K562 (cell line): Measurements from ENCODE around the gene PRKG1. TPM values are rescaled to one million over a fixed set of nuclear protein-coding genes. Genes with fewer than 3 reads are reported as not detected.

Source experiments
- ATAC-seq: fragments of 200-7000 bp; cut with Tn5 transposase; 3 replicates; pipeline ENCODE4 v1.9.1; 2020; ENCODE audit warnings: moderate library complexity
- BruUV-seq: library from RNA; stranded (reverse); fragments of 400-500 nt; replicated peaks from 2 replicates; lab custom pipeline; 2021; lab: Mats Ljungman, UMichigan
- CTCF ChIA-PET: fragments of 300-600 bp; formaldehyde crosslinking; extraction: SDS; loops from one replicate; lab custom pipeline; 2021; ENCODE audit warnings: low intra/inter-chr PET ratio; lab: Yijun Ruan, JAX
- POLR2A ChIA-PET: fragments of 300-600, 350-650 bp; sonication (Branson Sonifier 250); formaldehyde crosslinking; extraction: SDS; loops from one replicate; lab custom pipeline; 2021; ENCODE audit warnings: antibody characterized with exemption, inconsistent platforms; lab: Yijun Ruan, JAX
- DNase-seq, 4 experiments: peaks; one replicate each; pipeline versions ENCODE4 v3.0.0 to v3.0.0-alpha.2; 2011 to 2018; ENCODE audit warnings: low spot score in 3 of 4, mixed read lengths in 3 of 4; ENCODE audit errors: extremely low read depth in 1 of 4
- FAIRE-seq: peaks from 2 replicates; lab custom pipeline; 2011; peaks lifted over from hg19 to GRCh38; lab: Jason Lieb, UNC
- H2AFZ ChIP-seq: 2 replicates; pipeline ENCODE4 v1.6.0; 2011; ENCODE audit warnings: low read depth, low read length, control low read depth, inconsistent platforms
- H3K27ac ChIP-seq: fragments of 200-600 bp; 3 replicates; pipeline ENCODE4 v1.8.0; 2011; ENCODE audit warnings: low read depth, mild to moderate bottlenecking, control low read depth, inconsistent platforms, low read length, moderate library complexity, mixed read lengths; ENCODE audit errors: extremely low read depth
- H3K27me3 ChIP-seq, 2 experiments: fragments of 300-600 bp in 1 of 2; 2 replicates in 1 of 2; 3 replicates in 1 of 2; pipeline versions ENCODE4 v1.6.0 to v1.8.0; 2011; ENCODE audit warnings: inconsistent platforms in 2 of 2, low read length in 2 of 2, mild to moderate bottlenecking in 1 of 2, mixed read lengths in 1 of 2, moderate library complexity in 1 of 2; ENCODE audit not compliant: control insufficient read depth in 2 of 2, insufficient read depth in 2 of 2
- H3K36me3 ChIP-seq: fragments of 300-600 bp; 3 replicates; pipeline ENCODE4 v1.8.0; 2011; ENCODE audit warnings: mild to moderate bottlenecking, low read length, inconsistent platforms; ENCODE audit not compliant: control insufficient read depth, insufficient read depth
- H3K4me1 ChIP-seq, 2 experiments: fragments of 200-600 bp in 1 of 2; replicated peaks in 1 of 2; 2 replicates in 1 of 2; 3 replicates in 1 of 2; pipeline versions ENCODE4 v1.5.1 to v1.8.0; 2011; ENCODE audit warnings: inconsistent platforms in 2 of 2, low read length in 2 of 2, mild to moderate bottlenecking in 1 of 2, mixed read lengths in 1 of 2, moderate library complexity in 1 of 2; ENCODE audit not compliant: control insufficient read depth in 2 of 2, insufficient read depth in 2 of 2
- H3K4me2 ChIP-seq: 2 replicates; pipeline ENCODE4 v1.6.1; 2011; ENCODE audit warnings: low read length, control low read depth, inconsistent platforms, mixed read lengths; ENCODE audit not compliant: insufficient read depth
- H3K4me3 ChIP-seq: fragments of 200-600 bp; sonication (generic), shearing (Covaris generic); 2 replicates; pipeline ENCODE4 v1.5.1; 2016; ENCODE audit warnings: control low read depth, inconsistent platforms
- H3K79me2 ChIP-seq: fragments of 200-600 bp; 3 replicates; pipeline ENCODE4 v1.8.0; 2011; ENCODE audit warnings: low read length, inconsistent platforms; ENCODE audit not compliant: control insufficient read depth, insufficient read depth
- H3K9ac ChIP-seq, 2 experiments: 2 replicates each; pipeline versions ENCODE4 v1.6.0 to v1.6.1; 2011; ENCODE audit warnings: low read depth in 2 of 2, low read length in 2 of 2, control low read depth in 1 of 2, inconsistent platforms in 1 of 2, mild to moderate bottlenecking in 1 of 2, mixed read lengths in 1 of 2; ENCODE audit not compliant: insufficient read depth in 1 of 2
- H3K9me1 ChIP-seq: one replicate; pipeline ENCODE4 v1.6.0; 2011; ENCODE audit warnings: inconsistent platforms, mild to moderate bottlenecking, low read length, moderate library complexity; ENCODE audit not compliant: control insufficient read depth, insufficient read depth
- H3K9me3 ChIP-seq: replicated peaks from 2 replicates; pipeline ENCODE4 v1.5.1; 2011; ENCODE audit warnings: low read depth, low read length, inconsistent platforms; ENCODE audit not compliant: control insufficient read depth, insufficient read depth
- H4K20me1 ChIP-seq: replicated peaks from 2 replicates; pipeline ENCODE4 v1.6.1; 2011; ENCODE audit warnings: low read length, inconsistent platforms, mixed read lengths; ENCODE audit not compliant: control insufficient read depth, insufficient read depth
- CBFA2T2 ChIP-seq: fragments of 450-650 bp; conservative IDR thresholded peaks from 2 replicates; pipeline ENCODE4 v1.6.1; 2017; ENCODE audit warnings: mild to moderate bottlenecking
- HEY1 ChIP-seq: fragments of 250-450 bp; sonication (Bioruptor Pico); IDR thresholded peaks from 2 replicates; pipeline ENCODE4 v1.5.0; 2020; ENCODE audit warnings: mild to moderate bottlenecking, moderate library complexity, borderline replicate concordance
- HMBOX1 ChIP-seq: sonication (generic); IDR thresholded peaks from 2 replicates; pipeline ENCODE4 v1.6.1; 2016
- KLF13 ChIP-seq: fragments of 450-650 bp; IDR thresholded peaks from 2 replicates; pipeline ENCODE4 v1.6.1; 2016; ENCODE audit warnings: missing genetic modification characterization, low read depth, mild to moderate bottlenecking, missing compliant biosample characterization, moderate library complexity, borderline replicate concordance
- MAFF ChIP-seq: IDR thresholded peaks from 2 replicates; pipeline ENCODE4 v1.6.1; 2012; ENCODE audit warnings: low read length, improper control_type of control experiment
- MXI1 ChIP-seq: IDR thresholded peaks from 2 replicates; pipeline ENCODE4 v1.6.1; 2011; ENCODE audit warnings: low read depth, mild to moderate bottlenecking, improper control_type of control experiment, low read length
- PBX2 ChIP-seq, 2 experiments: IDR thresholded peaks in 1 of 2; conservative IDR thresholded peaks in 1 of 2; 2 replicates each; pipeline ENCODE4 v1.6.1; 2016; ENCODE audit warnings: low read depth in 2 of 2, mild to moderate bottlenecking in 1 of 2, missing compliant biosample characterization in 1 of 2, missing genetic modification characterization in 1 of 2, moderate library complexity in 1 of 2
- PKNOX1 ChIP-seq: fragments of 450-650 bp; IDR thresholded peaks from 2 replicates; pipeline ENCODE4 v1.6.1; 2016
- TFE3 ChIP-seq: fragments of 450-650 bp; formaldehyde crosslinking; IDR thresholded peaks from 2 replicates; pipeline ENCODE4 v1.4.0; 2020; ENCODE audit warnings: mild to moderate bottlenecking, mixed read lengths
- ZNF398 ChIP-seq: fragments of 250-450 bp; sonication (Bioruptor Pico); IDR thresholded peaks from 2 replicates; pipeline ENCODE4 v1.8.0; 2021; ENCODE audit warnings: moderate library complexity, mild to moderate bottlenecking, inconsistent platforms
- WGBS: fragments of 100-300 bp; shearing (Covaris generic); methylation state at CpG from one replicate; pipeline ENCODE4 v1.1.6; 2016; ENCODE audit warnings: low coverage, mixed read lengths; ENCODE audit not compliant: insufficient coverage; ENCODE audit errors: missing lambda C conversion rate; 5-methylcytosine and 5-hydroxymethylcytosine counted together
- in situ Hi-C: fragments of 300-500 bp; cut with MboI; formaldehyde crosslinking; loops from 4 replicates; pipeline ENCODE4 v1.15.0; 2018; ENCODE audit warnings: inconsistent platforms, mixed read lengths
- intact Hi-C: fragments of 100-400 bp; cut with micrococcal nuclease; formaldehyde crosslinking; loops from 2 replicates; pipeline ENCODE4 v1.14.2; 2022
- polyA plus RNA-seq, 8 experiments: library from polyadenylated mRNA; depleted of rRNA in 4 of 8; stranded (reverse) in 5 of 8; unstranded in 3 of 8; fragments of >200 nt; fragmentation: Nextera tagmentation in 2 of 8; fragmentation: Illumina TruSeq in 1 of 8; extraction: Ambion mirVana in 2 of 8; extraction: Trizol in 1 of 8; gene quantifications; 2 replicates each; pipeline versions ENCODE4 v1.2.1 to v1.2.3, GENCODE V29; 2011 to 2014; ENCODE audit warnings: inconsistent platforms in 1 of 8, missing spikeins in 1 of 8
- total RNA-seq, 7 experiments: library from RNA; depleted of rRNA in 6 of 7; stranded (reverse); fragments of >200 nt in 6 of 7; fragmentation: Illumina TruSeq in 2 of 7; extraction: Trizol in 2 of 7; gene quantifications; 2 replicates each; pipeline versions ENCODE4 v1.2.1 to v1.2.3, GENCODE V29; 2011 to 2021; ENCODE audit warnings: low replicate concordance in 1 of 7

The PRKG1 gene
- total and polyA plus RNA-seq, 9 of the 15 experiments (the other 6 are each of a cell fraction or from before 2014, with no cell fraction given): 0.22 TPM; not detected in 8

- no peak for TF ChIP-seq KLF13
- TF ChIP-seq, all 486 proteins: peak for 0
Measured at GRCh38 chr10:51085204-51085603, 10.9 kb downstream of the PRKG1 start (continued).

- Histone ChIP-seq H3K27ac (no peak overlapping the region), H3K27me3 (no peaks in the 10 kb centered on the region), H3K9me1 (no peaks in the 10 kb centered on the region), H3K4me2 (no peak overlapping the region), H4K20me1 (no peaks in the 10 kb centered on the region), H3K9me3 (no peaks in the 10 kb centered on the region; the same call in 1 of the 2 replicates), H3K79me2 (no peaks in the 10 kb centered on the region), H3K36me3 (no peaks in the 10 kb centered on the region), H3K4me1 (no peaks in the 10 kb centered on the region), H3K4me3 (no peak overlapping the region), H2AFZ (no peak overlapping the region), H3K9ac (no peak overlapping the region)
- no peak for FAIRE-seq
- in situ Hi-C loops (no loop called here), intact Hi-C loops (no loop called here)
- DNase-seq: no peak
- ATAC-seq: no peak
- WGBS: 0% methylated on average over 4 of the region's 4 CpGs
- BruUV-seq: no TSS peak
- POLR2A ChIA-PET: no interaction called here
- CTCF ChIA-PET: no interaction called here
- TF ChIP-seq MAFF (no peak), PKNOX1 (no peak), HMBOX1 (no peak), PBX2 (CRISPR knock-in tag; IDR thresholded peaks at IDR 0.05; ENCODE audit: low read depth) (no peak), PBX2 (tag; conservative IDR thresholded peaks at IDR 0.05; ENCODE audit: low read depth) (no peak), HEY1 (CRISPR knock-in tag) (no peak), TFE3 (CRISPR knock-in tag) (no peak), CBFA2T2 (no peak), ZNF398 (no peak), MXI1 (no peak)
Measured at GRCh38 chr10:51086710-51087109, 12.4 kb downstream of the PRKG1 start.
